ENCODE data around the gene RAD51B. TPM values are rescaled to one million over a fixed set of nuclear protein-coding genes. Genes with fewer than 3 reads are reported as not detected.

The RAD51B gene
- total RNA-seq, 1 donor from 2014 or later, result 38.6 TPM

DNA sequence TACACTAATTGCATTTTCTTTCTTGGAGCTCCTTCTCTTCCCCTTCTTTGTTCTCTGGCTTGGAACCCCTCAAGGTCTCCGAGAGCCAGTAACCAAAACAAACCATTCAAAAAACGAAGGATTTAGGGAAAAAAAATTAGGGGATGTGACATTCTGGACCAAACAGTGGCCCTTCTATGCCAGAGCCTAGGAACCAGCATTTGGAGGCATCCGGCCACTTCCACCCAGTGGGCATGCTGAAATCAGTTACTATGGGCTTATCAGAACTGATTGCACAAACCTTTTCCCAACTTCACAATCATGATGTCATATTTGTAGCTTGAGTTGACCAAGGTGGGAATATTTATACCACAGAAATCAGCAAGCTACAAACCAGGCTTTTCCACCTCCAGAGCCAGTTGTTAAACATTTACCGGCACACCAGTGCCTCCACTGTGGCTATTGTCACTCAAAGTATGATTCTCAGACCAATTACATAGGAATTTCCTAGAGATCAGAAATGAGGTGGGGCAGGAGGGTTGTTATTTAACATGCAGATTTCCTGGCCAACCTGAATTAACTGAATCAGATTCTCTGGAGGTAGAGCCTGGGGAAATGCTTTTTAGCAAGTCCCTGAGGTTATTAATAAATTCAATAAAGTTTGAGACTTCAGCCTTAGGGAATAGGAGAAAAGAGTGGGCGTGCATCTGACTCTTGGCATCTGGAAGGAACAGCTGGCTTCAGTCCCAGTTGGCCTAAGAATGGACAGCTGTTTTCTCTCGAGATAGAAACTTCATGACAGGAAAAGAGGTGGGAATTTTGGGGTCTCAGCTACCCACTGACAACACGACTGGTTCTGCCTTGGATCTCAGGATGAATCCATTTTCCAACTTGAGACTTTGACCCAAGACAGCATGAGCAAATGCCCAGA, 699.4 kb downstream of the RAD51B start:
- H3K9ac ChIP-seq (ENCODE audit: low read depth in 1 of 3, low read length in 3 of 3), result no peak overlapping the region
- H3K27ac ChIP-seq (ENCODE audit: low read depth, low read length), result peak overlapping the region; percentile 57
- peak overlapping the region in 2 of 3 donors; percentile 3 to 7 for H3K4me3 ChIP-seq (ENCODE audit: low read length in 3 of 3)
- H3K36me3 ChIP-seq (ENCODE audit: control insufficient read depth in 3 of 3, insufficient read depth in 3 of 3, low read length in 3 of 3), result no peaks in the 10 kb centered on the region
- peaks cover 27 to 41% (median 37%) of the 10 kb centered on the region in 3 donors for H3K4me1 ChIP-seq (ENCODE audit: control insufficient read depth in 3 of 3, insufficient read depth in 3 of 3, low read length in 3 of 3)
- no peaks in the 10 kb centered on the region for H3K9me3 ChIP-seq (ENCODE audit: control insufficient read depth in 3 of 3, low read length in 3 of 3)
- H3K27me3 ChIP-seq (ENCODE audit: control insufficient read depth in 3 of 3, insufficient read depth in 3 of 3, low read length in 3 of 3), result no peaks in the 10 kb centered on the region

DNA sequence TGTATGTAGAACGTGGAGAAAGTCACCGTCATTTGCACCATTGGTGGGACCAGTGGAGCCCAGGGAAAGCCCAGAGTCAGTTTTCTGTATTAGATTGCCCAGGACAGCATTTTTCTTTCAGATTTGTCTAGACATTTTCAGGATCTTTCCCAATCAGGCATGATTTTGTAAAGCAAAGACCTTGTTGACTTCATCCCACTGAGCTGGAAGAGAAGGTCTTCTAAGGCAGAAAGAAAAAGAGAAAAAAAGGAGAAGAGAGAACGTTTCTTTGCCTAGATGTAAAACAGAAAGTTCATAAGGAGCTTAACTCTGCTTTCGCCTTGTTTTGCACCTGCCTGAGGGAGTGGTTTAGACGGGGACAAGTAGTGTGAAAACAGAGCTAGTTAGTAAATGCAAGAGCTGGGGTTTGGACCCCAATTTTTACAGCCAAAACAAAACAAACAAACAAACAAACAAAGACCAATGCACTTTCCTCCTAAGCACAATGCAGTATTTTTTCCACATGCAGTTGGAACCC, 700.1 kb downstream of the RAD51B start:
- H3K9ac ChIP-seq (ENCODE audit: low read depth in 1 of 3, low read length in 3 of 3), result no peak overlapping the region

DNA sequence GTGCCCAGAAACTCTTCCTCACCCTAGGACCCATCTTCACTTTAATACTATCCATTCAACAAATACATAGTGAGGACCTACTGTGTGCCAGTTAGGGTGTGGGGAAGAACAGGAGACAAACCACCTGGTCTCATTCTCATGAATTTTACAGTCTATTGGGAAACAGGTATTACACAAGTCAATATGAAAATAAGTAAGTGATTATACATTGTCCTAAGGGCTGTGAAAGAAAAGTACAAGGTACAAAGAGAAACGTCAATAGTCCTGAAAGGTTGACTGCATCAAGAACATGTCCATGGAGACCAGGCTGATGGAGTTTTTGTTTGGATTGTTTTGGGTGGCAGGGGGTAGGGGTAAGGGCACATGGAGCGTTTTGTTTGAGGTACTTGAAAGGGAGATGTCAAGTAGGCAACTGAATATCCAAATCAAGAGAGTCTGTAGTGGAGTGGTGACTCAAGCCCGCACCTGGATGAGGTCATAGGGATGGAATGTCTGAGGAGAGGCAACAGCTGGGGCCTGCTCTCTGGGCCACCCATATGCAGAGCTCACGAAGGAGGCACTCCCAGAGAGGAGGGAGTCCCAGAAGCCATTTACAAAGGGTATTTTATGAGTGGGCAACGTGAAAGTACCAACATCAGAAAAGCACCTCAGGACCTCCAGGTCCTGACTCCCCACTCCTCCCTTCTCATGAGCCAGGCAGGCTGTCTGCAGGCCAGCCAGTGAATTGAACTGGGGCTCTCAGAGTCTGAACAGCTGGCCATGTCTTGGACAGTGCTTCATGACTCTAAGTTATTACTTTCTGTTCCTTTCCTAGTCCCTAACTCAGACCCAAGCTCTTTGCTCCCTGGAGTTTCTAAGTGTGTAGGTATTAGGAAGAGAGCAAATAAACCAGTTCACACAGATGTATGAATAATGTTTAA, 701.3 kb downstream of the RAD51B start:
- no peaks in the 10 kb centered on the region for H3K9me3 ChIP-seq (ENCODE audit: control insufficient read depth in 3 of 3, low read length in 3 of 3)
- no peak overlapping the region for H3K4me3 ChIP-seq (ENCODE audit: low read length in 3 of 3)
- no peak overlapping the region for H3K27ac ChIP-seq (ENCODE audit: low read depth, low read length)
- H3K27me3 ChIP-seq (ENCODE audit: control insufficient read depth in 3 of 3, insufficient read depth in 3 of 3, low read length in 3 of 3), result no peaks in the 10 kb centered on the region
- H3K9ac ChIP-seq (ENCODE audit: low read depth in 1 of 3, low read length in 3 of 3), result no peak overlapping the region
- H3K4me1 ChIP-seq (ENCODE audit: control insufficient read depth in 3 of 3, insufficient read depth in 3 of 3, low read length in 3 of 3), result peaks cover 30 to 41% (median 39%) of the 10 kb centered on the region in 3 donors
- no peaks in the 10 kb centered on the region for H3K36me3 ChIP-seq (ENCODE audit: control insufficient read depth in 3 of 3, insufficient read depth in 3 of 3, low read length in 3 of 3)

More for the DNA sequence above, 700.1 kb downstream of the RAD51B start:
- no peaks in the 10 kb centered on the region for H3K36me3 ChIP-seq (ENCODE audit: control insufficient read depth in 3 of 3, insufficient read depth in 3 of 3, low read length in 3 of 3)
- H3K4me3 ChIP-seq (ENCODE audit: low read length in 3 of 3), result peak overlapping the region in 1 of 3 donors; percentile 7
- H3K27me3 ChIP-seq (ENCODE audit: control insufficient read depth in 3 of 3, insufficient read depth in 3 of 3, low read length in 3 of 3), result no peaks in the 10 kb centered on the region
- H3K9me3 ChIP-seq (ENCODE audit: control insufficient read depth in 3 of 3, low read length in 3 of 3), result no peaks in the 10 kb centered on the region
- H3K4me1 ChIP-seq (ENCODE audit: control insufficient read depth in 3 of 3, insufficient read depth in 3 of 3, low read length in 3 of 3), result peaks cover 30 to 41% (median 39%) of the 10 kb centered on the region in 3 donors
- H3K27ac ChIP-seq (ENCODE audit: low read depth, low read length), result peak overlapping the region; percentile 57

DNA sequence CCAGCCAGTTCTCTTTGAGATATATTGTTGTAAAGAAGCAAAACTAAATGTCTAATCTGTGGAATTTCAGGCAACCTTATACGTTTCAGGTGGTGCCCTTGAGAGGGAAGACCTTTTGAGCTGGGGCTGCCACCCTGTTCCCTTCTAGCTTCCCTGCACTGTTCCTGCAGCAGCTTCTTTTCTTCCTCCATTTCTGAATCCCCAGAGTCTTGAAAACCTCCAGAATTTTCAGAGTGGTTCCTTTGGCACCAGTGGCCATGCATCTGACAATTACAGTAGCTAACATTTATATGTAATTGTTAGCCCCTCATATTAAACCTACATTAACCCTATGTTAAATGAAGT, 702.0 kb downstream of the RAD51B start:
- Histone ChIP-seq H3K27ac (ENCODE audit: low read depth, low read length) (peak overlapping the region; percentile 74), H3K9me3 (ENCODE audit: control insufficient read depth in 3 of 3, low read length in 3 of 3) (no peaks in the 10 kb centered on the region), H3K27me3 (ENCODE audit: control insufficient read depth in 3 of 3, insufficient read depth in 3 of 3, low read length in 3 of 3) (no peaks in the 10 kb centered on the region), H3K4me3 (ENCODE audit: low read length in 3 of 3) (no peak overlapping the region), H3K9ac (ENCODE audit: low read depth in 1 of 3, low read length in 3 of 3) (no peak overlapping the region), H3K36me3 (ENCODE audit: control insufficient read depth in 3 of 3, insufficient read depth in 3 of 3, low read length in 3 of 3) (no peaks in the 10 kb centered on the region), H3K4me1 (ENCODE audit: control insufficient read depth in 3 of 3, insufficient read depth in 3 of 3, low read length in 3 of 3) (peaks cover 33 to 43% (median 41%) of the 10 kb centered on the region in 3 donors)

DNA sequence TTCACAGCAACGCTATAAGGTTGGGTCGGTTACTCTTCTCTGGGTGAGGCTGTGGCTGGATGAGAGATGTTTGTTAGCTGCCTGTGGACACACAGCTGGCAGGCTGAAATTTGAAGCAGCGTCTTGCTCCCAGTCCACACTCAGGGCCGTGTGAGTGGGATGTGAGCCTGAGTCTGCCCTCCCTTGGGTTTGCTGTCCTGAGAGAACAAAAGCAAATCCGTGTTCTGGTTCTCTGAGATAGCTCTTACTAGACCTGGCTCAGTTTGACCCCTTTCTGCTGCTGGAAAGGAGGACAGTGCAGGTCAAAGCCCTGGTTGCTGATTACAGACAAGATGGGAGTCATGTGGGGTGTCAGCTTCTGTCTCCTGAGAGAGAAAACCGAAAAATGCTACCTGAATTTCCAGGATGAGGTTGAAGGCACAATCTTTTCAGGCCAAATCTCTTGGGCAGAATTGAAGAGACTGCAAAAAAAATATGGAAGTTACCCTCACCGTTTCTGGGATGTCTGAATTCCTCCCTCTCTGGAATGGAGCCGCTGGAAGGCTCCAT, 702.5 kb downstream of the RAD51B start:
- H3K36me3 ChIP-seq (ENCODE audit: control insufficient read depth in 3 of 3, insufficient read depth in 3 of 3, low read length in 3 of 3), result no peaks in the 10 kb centered on the region
- no peak overlapping the region for H3K9ac ChIP-seq (ENCODE audit: low read depth in 1 of 3, low read length in 3 of 3)
- peaks cover 35 to 46% (median 44%) of the 10 kb centered on the region in 3 donors for H3K4me1 ChIP-seq (ENCODE audit: control insufficient read depth in 3 of 3, insufficient read depth in 3 of 3, low read length in 3 of 3)

DNA sequence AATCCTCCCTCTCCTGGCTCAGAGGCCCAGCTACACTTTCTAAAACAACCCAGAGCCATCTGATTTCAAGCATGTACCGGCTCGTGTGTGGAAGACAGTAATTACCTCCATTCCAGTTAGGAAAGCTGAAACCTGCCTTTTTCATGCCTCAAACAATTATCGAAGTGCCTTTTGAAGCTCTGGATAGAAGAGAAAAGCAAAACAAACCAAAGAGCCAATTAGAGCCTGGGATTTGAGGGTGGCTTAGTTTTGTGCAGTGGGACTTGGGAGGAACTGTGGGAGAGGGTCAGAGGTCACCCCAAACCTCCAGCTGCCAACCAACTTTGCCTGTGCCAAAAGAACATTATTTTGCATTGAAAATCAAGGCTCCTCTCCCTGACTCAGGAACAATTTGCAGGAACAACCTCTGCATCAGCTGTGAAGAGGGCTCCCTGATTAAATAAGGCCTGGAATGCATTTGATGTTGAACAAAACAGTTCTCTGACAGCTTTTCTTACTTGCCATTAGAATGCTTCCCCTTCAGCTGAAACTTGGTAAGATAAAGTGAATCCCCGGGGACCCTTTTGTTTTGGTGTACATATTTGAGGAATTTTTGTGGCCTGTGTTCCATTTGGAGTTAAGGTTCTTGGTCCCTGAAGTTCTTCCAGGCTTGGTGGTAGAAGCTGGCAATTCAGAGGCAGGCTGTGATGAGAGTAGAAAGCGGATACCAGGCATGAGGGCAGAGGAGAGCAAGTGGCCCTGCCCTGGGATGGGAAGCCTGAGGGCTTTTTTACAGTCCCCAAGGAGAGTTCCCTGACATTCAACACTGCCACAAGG, 703.1 kb downstream of the RAD51B start:
- Histone ChIP-seq H3K9me3 (ENCODE audit: control insufficient read depth in 3 of 3, low read length in 3 of 3) (no peaks in the 10 kb centered on the region), H3K36me3 (ENCODE audit: control insufficient read depth in 3 of 3, insufficient read depth in 3 of 3, low read length in 3 of 3) (no peaks in the 10 kb centered on the region), H3K9ac (ENCODE audit: low read depth in 1 of 3, low read length in 3 of 3) (no peak overlapping the region), H3K27me3 (ENCODE audit: control insufficient read depth in 3 of 3, insufficient read depth in 3 of 3, low read length in 3 of 3) (no peaks in the 10 kb centered on the region), H3K27ac (ENCODE audit: low read depth, low read length) (peak overlapping the region; percentile 74), H3K4me1 (ENCODE audit: control insufficient read depth in 3 of 3, insufficient read depth in 3 of 3, low read length in 3 of 3) (peaks cover 40 to 51% (median 50%) of the 10 kb centered on the region in 3 donors), H3K4me3 (ENCODE audit: low read length in 3 of 3) (no peak overlapping the region)

More for the DNA sequence above, 702.5 kb downstream of the RAD51B start:
- Histone ChIP-seq H3K9me3 (ENCODE audit: control insufficient read depth in 3 of 3, low read length in 3 of 3) (no peaks in the 10 kb centered on the region), H3K27me3 (ENCODE audit: control insufficient read depth in 3 of 3, insufficient read depth in 3 of 3, low read length in 3 of 3) (no peaks in the 10 kb centered on the region), H3K4me3 (ENCODE audit: low read length in 3 of 3) (no peak overlapping the region), H3K27ac (ENCODE audit: low read depth, low read length) (peak overlapping the region; percentile 74)

DNA sequence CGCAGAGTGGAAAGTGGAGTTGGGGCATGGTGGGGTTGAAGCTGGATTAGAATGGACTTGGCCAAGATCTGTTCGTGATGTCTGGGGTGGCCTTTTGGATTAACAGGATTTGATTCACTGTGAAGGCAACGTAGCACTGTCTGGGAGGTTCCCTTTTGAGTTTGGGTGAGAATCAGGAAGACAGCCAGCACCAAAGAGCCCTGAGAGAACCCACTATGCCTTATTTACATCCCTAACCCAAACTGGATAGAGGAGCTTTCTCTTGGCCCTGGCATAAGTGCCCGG, 703.7 kb downstream of the RAD51B start:
- peaks cover 35 to 47% (median 45%) of the 10 kb centered on the region in 3 donors for H3K4me1 ChIP-seq (ENCODE audit: control insufficient read depth in 3 of 3, insufficient read depth in 3 of 3, low read length in 3 of 3)
- H3K4me3 ChIP-seq (ENCODE audit: low read length in 3 of 3), result no peak overlapping the region
- H3K9ac ChIP-seq (ENCODE audit: low read depth in 1 of 3, low read length in 3 of 3), result no peak overlapping the region
- no peaks in the 10 kb centered on the region for H3K9me3 ChIP-seq (ENCODE audit: control insufficient read depth in 3 of 3, low read length in 3 of 3)
- H3K27me3 ChIP-seq (ENCODE audit: control insufficient read depth in 3 of 3, insufficient read depth in 3 of 3, low read length in 3 of 3), result no peaks in the 10 kb centered on the region
- peak overlapping the region; percentile 74 for H3K27ac ChIP-seq (ENCODE audit: low read depth, low read length)
- no peaks in the 10 kb centered on the region for H3K36me3 ChIP-seq (ENCODE audit: control insufficient read depth in 3 of 3, insufficient read depth in 3 of 3, low read length in 3 of 3)

DNA sequence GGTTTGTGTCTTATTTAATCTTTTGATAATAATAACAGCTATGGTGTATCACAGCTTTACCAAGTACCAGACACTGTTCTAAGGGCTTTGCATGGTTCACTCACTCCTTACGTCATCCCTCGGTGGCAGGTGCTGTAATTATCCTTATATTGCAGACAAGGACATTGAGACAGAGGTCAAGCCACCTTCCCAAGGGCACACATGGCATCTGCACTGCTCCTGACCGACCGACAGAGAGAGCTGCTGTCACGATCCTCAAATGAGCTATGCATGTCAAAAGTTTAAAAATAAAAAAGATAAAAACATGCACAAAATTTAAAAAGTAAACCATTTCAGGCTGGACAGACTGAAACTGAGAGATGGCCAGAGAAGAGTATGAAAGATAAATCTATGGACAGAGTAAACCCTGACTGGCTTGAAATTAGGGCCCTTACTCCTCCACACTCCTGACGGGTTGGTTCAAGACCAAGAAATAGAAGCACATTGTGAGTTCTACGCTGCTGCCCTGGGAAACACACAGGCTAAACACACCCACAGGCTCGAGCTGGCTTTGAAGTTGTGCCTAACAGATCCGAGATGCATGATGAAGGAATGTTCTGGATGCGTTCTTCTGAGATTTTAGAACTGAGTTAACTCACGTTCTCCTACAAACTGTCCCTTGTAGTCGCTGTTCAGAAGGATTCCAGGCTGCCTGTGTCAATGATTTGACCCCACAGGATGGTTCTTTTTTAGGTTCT, 704.6 kb downstream of the RAD51B start:
- H3K9me3 ChIP-seq (ENCODE audit: control insufficient read depth in 3 of 3, low read length in 3 of 3), result no peaks in the 10 kb centered on the region
- no peaks in the 10 kb centered on the region for H3K36me3 ChIP-seq (ENCODE audit: control insufficient read depth in 3 of 3, insufficient read depth in 3 of 3, low read length in 3 of 3)
- H3K27me3 ChIP-seq (ENCODE audit: control insufficient read depth in 3 of 3, insufficient read depth in 3 of 3, low read length in 3 of 3), result no peaks in the 10 kb centered on the region
- H3K4me3 ChIP-seq (ENCODE audit: low read length in 3 of 3), result no peak overlapping the region
- H3K9ac ChIP-seq (ENCODE audit: low read depth in 1 of 3, low read length in 3 of 3), result no peak overlapping the region
- H3K27ac ChIP-seq (ENCODE audit: low read depth, low read length), result peak overlapping the region; percentile 43
- H3K4me1 ChIP-seq (ENCODE audit: control insufficient read depth in 3 of 3, insufficient read depth in 3 of 3, low read length in 3 of 3), result peaks cover 28 to 40% (median 37%) of the 10 kb centered on the region in 3 donors

DNA sequence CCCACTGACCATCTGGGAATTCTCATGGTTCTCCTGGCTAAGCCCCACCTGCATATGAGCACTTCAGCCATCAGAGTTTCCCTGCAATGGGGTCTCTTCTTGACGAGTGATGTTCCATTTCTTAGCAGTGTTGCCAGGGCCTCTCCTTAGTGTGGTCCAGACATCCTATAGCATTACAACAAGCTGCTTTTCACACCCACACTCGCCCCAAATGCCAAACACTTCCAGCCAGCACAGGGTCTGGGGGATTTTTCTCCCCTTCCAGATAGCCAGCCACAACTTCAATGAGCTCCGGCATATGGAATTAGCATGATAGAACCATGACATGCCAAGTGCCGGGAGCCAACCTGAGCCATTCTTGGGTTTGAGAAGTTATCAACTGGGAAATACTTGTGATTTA, 705.9 kb downstream of the RAD51B start:
- peaks cover 24 to 35% (median 34%) of the 10 kb centered on the region in 3 donors for H3K4me1 ChIP-seq (ENCODE audit: control insufficient read depth in 3 of 3, insufficient read depth in 3 of 3, low read length in 3 of 3)

More for the DNA sequence above, 705.9 kb downstream of the RAD51B start:
- Histone ChIP-seq H3K36me3 (ENCODE audit: control insufficient read depth in 3 of 3, insufficient read depth in 3 of 3, low read length in 3 of 3) (no peaks in the 10 kb centered on the region), H3K9ac (ENCODE audit: low read depth in 1 of 3, low read length in 3 of 3) (no peak overlapping the region), H3K4me3 (ENCODE audit: low read length in 3 of 3) (no peak overlapping the region), H3K9me3 (ENCODE audit: control insufficient read depth in 3 of 3, low read length in 3 of 3) (no peaks in the 10 kb centered on the region), H3K27me3 (ENCODE audit: control insufficient read depth in 3 of 3, insufficient read depth in 3 of 3, low read length in 3 of 3) (no peaks in the 10 kb centered on the region), H3K27ac (ENCODE audit: low read depth, low read length) (no peak overlapping the region)
